Measurements from ENCODE around the gene ZNF77.

Gene ZNF77

DNA sequence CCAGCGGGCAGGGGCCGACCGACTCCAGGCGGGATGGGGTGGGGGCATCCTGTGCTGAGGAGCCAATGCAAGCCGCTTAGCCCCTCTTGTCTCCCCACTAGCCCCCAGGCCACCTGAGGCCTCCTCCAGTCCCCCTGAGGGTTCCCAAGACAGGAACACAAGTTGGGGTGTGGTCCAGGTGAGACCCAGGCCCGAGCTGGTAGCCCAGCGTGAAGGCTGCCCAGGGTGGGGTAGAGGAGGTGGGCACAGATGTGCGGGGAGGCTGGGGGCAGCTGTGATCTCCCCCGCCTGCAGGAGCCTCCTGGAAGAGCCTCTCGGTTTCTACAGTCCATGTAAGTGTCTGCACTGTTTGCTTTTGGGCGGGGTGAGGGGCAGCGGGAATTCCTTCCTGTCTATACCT lies 43.0 kb upstream of the ZNF77 start:
- peaks cover 51% of the 10 kb centered on the region for H3K27me3 ChIP-seq
- H3K4me3 ChIP-seq (ENCODE audit: low read depth in 1 of 2, low read length in 1 of 2) = no peak overlapping the region
- no peaks in the 10 kb centered on the region for H3K4me1 ChIP-seq (ENCODE audit: control insufficient read depth in 1 of 2, insufficient read depth in 1 of 2, low read depth in 1 of 2, low read length in 1 of 2)
- no peak overlapping the region for H3K27ac ChIP-seq
- H3K9me3 ChIP-seq = no peaks in the 10 kb centered on the region
- no peaks in the 10 kb centered on the region for H3K36me3 ChIP-seq
- no peak for TF ChIP-seq CTCF (IDR thresholded peaks at IDR 0.05)

- Histone ChIP-seq H3K27ac (no peak overlapping the region), H3K27me3 (peaks cover 59% of the 10 kb centered on the region), H3K36me3 (no peaks in the 10 kb centered on the region), H3K4me3 (ENCODE audit: low read depth in 1 of 2, low read length in 1 of 2) (no peak overlapping the region), H3K4me1 (ENCODE audit: control insufficient read depth in 1 of 2, insufficient read depth in 1 of 2, low read depth in 1 of 2, low read length in 1 of 2) (no peaks in the 10 kb centered on the region), H3K9me3 (no peaks in the 10 kb centered on the region)
- TF ChIP-seq CTCF (IDR thresholded peaks at IDR 0.05) = no peak
Observed at GRCh38 chr19:2986951-2987524, 42.3 kb upstream of the ZNF77 start.

- no peaks in the 10 kb centered on the region for H3K36me3 ChIP-seq
- no peak overlapping the region for H3K27ac ChIP-seq
- H3K27me3 ChIP-seq = peaks cover 69% of the 10 kb centered on the region
- H3K4me3 ChIP-seq (ENCODE audit: low read depth in 1 of 2, low read length in 1 of 2) = no peak overlapping the region
- H3K9me3 ChIP-seq = no peaks in the 10 kb centered on the region
- H3K4me1 ChIP-seq (ENCODE audit: control insufficient read depth in 1 of 2, insufficient read depth in 1 of 2, low read depth in 1 of 2, low read length in 1 of 2) = no peaks in the 10 kb centered on the region
- TF ChIP-seq CTCF (IDR thresholded peaks at IDR 0.05) = no peak
Observed at GRCh38 chr19:2984215-2984528, 39.4 kb upstream of the ZNF77 start.

DNA sequence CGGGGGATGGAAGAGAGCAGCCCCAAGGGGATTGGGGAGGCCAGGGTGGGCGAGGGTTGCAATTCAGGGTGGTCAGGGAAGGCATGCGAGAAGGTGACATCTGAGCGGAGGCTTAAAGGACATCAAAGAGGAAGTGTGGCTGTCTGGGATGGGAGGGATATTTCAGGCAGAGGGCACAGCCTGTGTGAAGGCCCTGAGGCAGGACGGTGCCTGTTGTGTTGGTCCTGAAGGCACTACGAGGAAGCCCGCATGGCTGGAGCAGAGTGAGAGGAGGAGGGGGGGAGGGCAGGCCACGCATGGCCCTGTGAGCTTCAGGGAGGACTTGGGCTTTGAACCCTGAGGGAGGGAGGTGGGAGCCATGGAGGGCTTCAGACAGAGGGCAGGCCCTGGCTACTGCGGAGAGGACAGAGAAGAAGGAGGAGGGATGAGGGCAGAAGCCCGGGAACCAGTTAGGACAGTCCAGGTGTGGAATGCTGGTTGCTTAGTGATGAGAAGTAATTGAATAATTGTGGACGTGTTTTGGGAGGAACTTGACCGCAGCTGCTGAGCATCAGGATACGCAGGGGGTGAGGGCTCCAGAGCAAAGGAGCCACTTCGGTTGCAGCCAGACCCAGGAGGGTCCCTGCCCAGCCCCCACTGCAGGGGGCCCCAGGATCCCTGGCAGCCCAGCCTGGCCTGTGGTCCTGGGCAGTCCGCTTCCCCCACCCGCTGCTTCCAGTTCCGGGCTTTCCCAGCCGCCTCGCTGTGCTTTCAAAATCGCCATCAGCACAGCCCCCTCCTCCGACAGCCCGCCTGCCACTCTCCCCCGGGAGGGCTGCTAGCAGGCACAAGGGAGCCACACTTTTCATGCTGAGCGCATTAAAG lies 38.8 kb upstream of the ZNF77 start:
- Histone ChIP-seq H3K27me3 (peaks cover 69% of the 10 kb centered on the region), H3K36me3 (no peaks in the 10 kb centered on the region), H3K9me3 (no peaks in the 10 kb centered on the region), H3K4me3 (ENCODE audit: low read depth in 1 of 2, low read length in 1 of 2) (no peak overlapping the region), H3K4me1 (ENCODE audit: control insufficient read depth in 1 of 2, insufficient read depth in 1 of 2, low read depth in 1 of 2, low read length in 1 of 2) (no peaks in the 10 kb centered on the region), H3K27ac (no peak overlapping the region)
- no peak for TF ChIP-seq CTCF (IDR thresholded peaks at IDR 0.05)

- no peak overlapping the region for H3K4me3 ChIP-seq (ENCODE audit: low read depth in 1 of 2, low read length in 1 of 2)
- no peaks in the 10 kb centered on the region for H3K9me3 ChIP-seq
- TF ChIP-seq CTCF (IDR thresholded peaks at IDR 0.05) = no peak
- H3K27me3 ChIP-seq = peaks cover 71% of the 10 kb centered on the region
- no peaks in the 10 kb centered on the region for H3K36me3 ChIP-seq
- no peaks in the 10 kb centered on the region for H3K4me1 ChIP-seq (ENCODE audit: control insufficient read depth in 1 of 2, insufficient read depth in 1 of 2, low read depth in 1 of 2, low read length in 1 of 2)
- H3K27ac ChIP-seq = no peak overlapping the region
Observed at GRCh38 chr19:2982983-2983350, 38.2 kb upstream of the ZNF77 start.
